GM19397 (cell line): Measurements from ENCODE around the gene SLC35F3.

Experiments
- ATAC-seq: cut with Tn5 transposase; IDR thresholded peaks from one replicate; pipeline ENCODE4 v1.9.1; 2021; ENCODE audit warnings: mild to moderate bottlenecking, moderate library complexity; ENCODE audit not compliant: unreplicated experiment

SLC35F3 gene

DNA sequence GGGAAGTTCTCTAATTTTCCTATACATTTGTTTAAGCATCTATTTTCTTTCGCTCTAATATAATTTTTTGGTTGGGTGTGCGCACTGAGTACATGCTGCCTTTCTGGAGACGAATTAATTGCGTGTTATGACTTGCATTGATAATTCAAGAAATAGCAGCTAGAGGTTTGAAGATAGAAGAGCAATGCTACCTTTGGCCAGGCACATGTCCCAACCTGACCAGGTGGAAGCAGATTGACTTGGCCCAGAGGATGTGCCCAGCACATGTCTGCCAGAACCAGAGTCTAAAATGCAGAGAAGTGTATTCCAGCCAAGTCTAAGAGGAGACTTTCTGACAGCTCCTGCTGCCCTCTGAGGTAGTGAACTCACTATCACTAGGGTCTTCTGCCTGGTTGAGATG lies 114.3 kb downstream of the SLC35F3 start:
- ATAC-seq: no peak

DNA sequence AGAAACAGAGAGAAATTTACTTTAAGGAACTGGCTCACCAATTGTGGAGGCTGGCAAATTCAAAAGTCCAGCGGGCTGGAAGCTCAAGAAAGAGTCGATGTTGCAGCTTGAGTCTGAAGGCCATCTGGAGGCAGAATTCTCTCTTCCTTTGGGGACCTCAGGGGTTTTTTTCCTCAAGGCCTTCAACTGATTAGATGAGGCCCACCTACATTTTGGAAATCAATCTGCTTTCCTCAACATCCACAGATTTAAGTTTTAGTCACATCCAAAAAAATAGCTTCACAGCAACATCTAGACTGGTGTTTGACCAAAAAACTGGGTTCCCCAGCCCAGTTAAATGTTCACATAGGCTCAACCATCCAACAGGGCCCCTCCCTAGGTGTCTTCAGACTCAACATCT lies 114.9 kb downstream of the SLC35F3 start:
- ATAC-seq: no peak

DNA sequence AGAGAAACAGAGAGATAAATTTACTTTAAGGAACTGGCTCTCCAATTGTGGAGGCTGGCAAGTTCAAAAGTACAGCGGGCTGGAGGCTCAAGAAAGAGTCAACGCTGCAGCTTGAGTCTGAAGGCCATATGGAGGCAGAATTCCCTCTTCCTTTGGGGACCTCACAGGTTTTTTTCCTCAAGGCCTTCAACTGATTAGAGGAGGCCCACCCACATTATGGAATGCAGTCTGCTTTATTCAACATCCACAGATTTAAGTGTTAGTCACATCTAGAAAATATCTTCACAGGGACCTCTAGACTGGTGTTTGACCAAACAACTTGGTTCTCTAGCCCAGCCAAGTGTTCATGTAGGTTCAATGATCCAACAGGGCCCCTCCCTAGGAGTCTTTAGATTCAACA lies 117.8 kb downstream of the SLC35F3 start:
- no peak for ATAC-seq

DNA sequence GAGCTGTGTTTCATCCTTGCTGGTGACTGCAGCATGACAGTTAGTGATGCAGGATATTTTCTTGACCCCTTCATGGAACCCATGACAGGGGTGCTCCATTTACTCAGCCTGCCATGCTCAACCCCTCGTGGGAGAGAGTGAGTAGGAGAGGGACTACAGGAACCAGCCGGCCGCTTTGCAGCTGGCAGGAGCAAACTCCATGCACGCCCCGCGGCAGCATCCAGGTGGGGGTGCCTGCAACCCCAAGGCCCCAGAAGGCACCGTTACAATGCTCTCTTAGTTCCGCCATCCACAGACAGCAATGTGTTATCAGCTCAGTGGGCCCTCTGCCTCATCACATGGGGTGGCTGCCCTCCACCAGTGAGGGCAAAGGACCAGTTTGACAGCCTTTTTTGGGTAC lies 135.1 kb downstream of the SLC35F3 start:
- ATAC-seq: no peak

DNA sequence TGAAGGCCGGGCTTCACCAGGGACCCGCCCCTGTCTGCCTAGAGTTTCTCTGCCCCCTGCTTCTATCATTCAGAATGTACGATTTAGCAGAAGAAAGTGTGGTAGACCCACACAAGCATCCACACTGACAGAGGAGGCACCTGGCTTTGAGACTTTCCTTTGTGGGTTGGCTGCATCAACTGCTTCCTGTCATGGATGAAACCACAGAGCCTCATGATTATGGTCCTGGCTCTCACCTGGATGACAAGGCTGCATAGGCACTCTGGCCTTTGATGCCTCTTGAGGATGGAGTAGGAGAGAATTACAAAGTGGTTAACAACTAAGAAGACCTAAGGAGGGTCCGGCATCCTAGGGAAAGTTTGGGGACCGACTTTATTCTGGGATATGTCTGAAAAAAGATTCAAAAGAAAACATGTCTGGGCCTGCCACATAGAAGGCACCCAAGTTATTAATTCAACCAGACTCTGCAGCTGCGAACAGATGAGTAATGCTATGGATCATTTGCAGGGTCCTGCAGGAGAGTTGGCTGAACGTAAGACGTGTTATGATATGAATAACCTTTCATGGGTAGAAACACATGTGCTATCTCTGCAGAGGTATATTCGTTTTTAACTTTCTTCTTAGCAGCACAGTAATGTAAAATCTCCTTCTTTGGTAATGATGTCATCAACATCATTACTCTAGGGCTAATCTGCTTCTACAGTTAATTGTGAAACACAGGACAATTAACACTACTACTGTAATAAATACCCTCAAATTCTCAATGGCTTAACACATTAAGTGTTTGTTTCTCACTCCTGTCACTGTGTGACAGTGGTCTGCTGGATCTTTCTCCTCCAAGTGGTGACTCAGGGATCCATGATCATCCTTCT lies 136.2 kb downstream of the SLC35F3 start:
- ATAC-seq: no peak

DNA sequence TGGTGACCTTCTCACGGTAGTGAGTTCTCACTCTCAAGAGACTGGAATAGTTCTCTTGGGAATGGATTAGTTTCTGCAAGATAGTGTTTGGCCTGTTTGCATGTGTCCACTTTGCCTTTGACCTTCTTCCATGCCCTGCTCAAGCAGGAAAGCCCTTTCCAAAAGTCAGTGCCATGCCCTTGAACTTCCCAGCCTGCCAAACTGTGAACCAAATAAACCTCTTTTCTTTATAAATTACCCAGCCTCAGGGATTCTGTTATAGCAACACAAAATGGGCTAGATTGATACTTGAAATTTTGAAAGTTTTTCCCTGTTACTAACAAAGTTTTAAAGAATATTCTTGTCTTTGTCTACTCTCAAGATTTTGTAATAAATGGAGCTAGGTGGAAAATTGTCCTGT lies 139.6 kb downstream of the SLC35F3 start:
- no peak for ATAC-seq

DNA sequence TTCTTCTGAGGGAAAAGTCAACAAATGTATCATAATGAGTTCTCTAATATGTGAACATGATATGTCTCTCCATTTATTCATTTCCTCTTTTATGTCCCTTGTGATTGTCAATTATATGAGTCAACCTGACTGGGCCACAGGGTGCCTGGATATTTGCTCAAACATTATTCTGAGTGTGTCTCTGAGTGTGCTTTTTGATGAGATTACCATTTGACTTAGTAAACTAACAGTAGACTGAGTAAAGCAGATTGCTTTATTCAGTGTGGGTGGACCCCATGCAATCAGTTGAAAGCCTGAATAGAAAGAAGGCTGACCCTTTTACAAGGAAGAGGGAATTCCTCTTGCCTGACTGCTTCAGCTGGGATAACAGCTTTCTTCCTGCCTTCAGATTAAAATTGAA lies 142.6 kb downstream of the SLC35F3 start:
- no peak for ATAC-seq

DNA sequence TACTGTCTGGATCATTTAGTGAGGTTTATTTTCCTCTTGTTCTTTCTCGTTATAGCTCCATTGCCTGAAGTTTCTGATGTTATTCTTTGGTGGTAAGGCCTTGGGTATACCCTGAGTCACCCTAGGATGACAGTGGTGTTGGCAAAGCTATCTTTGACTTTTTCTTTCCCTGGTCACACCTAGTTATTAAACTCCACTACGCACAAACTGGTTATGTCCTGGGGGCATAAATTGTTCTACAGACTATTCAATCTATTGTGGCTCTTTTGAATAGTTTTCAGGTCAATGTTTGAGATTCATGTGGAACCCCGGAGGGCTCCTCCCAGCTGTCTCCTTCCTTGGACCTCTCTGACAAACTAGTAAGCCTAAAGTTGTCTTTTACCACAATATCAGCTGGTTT lies 157.7 kb downstream of the SLC35F3 start:
- no peak for ATAC-seq

DNA sequence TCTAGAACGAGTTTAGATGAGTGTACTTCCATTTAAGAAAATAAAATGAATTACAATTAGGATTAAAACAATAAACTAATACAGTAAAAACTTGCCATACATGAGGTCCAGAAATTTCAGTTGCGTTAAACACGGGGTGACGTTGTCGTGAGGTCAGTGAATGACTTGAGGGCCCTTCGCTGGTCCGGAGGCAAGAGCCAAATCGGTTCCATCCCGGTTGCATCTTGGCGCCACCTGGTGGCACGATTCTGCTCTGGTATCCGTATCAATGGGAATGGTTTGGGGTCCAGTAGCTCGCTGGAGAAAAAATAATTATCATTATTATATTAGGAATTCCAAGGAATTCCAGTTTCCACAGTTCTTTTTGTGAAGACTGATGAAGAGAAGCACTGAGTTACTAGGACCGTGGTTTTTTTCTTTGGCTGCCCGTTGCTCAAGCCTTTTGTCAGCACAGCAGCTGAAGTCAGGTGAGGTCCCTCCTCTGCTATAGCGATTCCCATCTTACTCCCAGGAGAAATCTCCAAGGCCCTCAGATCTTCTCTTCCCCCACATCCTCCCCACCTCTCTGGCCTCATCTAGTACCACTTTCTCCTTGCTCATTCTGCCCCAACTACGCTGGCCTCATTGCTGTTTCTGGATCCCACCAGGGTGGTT lies 161.4 kb downstream of the SLC35F3 start:
- no peak for ATAC-seq

DNA sequence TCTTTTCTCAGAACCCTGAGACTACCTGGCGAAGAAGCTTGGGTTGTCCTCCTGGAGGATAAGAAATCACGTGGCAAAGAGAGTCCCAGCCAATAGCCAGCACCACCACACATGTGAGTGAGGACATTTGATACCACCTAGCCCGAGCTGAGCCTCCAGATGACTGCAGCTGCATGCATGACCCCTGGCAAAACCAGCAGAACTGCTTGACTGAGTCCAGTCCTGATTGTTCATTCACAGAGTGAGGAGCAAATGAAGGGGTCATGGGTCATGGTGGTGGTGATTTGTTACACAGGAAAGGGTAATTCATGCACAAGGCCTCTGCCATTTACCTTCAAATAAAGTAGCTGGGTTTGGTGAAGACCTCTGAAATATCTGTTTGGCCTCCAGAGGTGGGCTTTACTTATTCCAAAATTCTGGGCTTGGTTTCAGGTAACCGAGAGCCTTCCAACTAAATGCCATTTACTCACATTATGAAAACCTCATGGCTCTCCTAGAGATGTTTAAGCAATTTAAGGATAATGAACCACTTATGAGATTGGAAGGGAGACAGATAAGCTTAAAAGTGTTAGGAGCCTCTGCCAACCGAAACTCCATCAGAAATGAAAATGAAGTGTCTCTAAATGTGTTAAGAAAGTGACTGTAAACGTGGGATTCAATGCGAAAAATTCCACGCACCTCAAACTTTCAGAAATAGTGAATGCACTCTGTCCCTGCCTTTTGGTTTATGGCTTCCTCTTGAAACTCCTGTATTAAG lies 163.3 kb downstream of the SLC35F3 start:
- ATAC-seq: no peak

DNA sequence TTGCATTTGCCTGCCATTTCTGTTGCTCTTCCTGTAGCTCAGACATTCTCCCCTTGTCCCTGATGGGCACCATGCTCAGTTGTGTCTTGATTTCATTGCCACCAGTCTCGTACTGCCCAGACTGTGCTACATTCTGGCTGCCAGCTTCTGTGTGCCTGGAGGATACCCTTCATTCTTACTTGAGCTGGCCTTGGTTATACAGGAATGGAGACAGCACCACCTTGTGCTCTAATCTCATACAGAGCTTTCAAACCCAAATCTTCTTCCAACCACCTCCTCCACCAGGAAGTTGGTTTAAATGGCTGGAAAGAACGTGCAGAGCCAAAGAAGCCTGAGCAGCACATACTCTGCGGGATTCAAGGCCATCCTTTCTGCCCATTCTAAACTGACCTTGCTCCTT lies 165.3 kb downstream of the SLC35F3 start:
- no peak for ATAC-seq

DNA sequence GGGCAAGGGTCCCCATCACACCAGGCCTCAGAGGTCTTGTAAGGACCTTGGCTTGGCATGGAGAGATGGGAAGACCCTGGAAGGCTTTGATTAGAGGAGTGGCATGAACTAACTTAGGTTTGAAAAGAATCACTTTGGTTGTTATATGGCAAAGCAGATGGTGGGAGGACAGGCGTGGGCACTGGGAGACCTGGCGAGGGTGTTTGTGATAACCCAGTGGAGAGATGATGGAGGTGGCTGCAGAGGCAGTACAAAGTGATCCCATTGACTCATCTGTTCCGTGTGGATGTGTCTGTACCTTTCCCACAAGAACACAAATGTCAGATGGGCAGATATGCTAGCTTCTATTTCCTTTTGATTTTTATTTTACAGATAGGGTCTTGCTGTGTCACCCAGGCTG lies 168.3 kb downstream of the SLC35F3 start:
- no peak for ATAC-seq

DNA sequence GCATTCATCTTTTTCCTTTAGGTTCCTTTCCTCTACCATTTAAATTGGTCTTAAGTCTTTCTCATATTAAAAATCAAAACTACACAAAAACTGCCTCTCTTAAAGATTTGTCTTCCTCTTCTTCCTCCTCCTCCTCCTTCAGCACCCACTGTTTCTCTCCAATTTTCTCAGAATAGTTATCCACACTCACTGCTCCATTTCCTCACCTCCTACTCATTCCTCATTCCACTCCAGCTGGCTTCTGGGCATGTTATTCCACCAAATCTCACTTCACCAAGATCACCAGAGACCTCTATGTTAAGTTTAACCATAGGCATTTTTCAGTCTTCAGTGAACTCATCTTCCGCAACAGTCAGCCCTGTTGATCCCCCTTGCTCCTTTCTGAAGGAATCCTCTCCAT lies 173.7 kb downstream of the SLC35F3 start:
- no peak for ATAC-seq

DNA sequence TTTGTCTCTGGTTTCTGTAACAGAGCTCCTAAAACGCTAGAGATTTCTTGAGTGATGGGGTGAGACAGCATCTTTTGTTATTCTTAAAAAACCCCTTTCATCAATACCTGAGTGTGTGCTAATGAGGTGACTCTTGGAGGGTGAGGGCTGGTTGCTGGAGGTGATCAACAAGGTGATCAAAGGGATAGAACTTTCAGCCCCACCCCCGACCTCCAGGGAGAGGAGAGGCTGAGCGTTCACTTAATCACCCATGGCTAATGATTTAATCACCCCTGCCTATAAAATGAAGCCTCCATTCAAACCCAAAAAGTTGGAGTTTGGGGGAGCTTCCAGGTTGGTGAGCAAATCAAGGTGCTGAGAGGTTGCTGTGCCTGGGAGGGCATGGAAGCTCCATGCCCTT lies 175.4 kb downstream of the SLC35F3 start:
- ATAC-seq: no peak

DNA sequence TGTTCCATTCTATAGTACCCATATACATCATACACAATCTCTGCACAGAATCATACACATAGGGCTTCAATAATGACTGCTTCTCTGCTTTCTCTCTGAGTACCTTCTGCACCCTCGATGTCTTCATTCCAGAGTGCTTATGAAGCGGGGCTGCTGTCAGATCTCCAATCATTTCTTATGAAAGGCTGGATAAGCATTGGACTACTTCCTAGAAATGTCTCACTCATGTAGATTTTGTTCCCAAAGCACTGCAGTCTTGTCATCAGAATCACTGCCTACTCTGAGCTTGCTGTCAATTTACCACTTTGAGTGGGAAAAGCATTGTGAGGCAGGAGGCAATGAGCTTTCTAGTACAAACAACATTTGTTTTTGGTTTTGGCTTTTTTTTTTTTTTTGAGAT lies 179.0 kb downstream of the SLC35F3 start:
- no peak for ATAC-seq

DNA sequence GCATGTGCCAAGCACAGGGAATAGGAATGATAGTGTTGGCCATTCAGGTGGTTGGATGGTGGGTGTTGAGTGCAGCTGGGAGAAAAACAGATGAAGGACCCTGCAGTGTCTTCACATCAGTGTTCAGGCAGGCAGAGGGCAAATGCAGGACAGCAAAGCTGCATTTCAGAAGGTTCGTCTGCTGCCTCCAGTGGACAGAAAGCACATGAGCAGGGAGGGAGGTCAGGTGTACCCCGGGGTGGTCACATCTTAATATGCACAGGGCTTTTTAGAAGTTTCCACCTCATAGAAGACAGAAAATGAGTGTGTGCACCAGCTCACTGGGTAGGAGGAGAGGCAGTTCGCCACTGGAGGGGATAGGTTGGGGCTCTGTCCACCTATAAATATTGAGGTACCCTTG lies 184.9 kb downstream of the SLC35F3 start:
- no peak for ATAC-seq

DNA sequence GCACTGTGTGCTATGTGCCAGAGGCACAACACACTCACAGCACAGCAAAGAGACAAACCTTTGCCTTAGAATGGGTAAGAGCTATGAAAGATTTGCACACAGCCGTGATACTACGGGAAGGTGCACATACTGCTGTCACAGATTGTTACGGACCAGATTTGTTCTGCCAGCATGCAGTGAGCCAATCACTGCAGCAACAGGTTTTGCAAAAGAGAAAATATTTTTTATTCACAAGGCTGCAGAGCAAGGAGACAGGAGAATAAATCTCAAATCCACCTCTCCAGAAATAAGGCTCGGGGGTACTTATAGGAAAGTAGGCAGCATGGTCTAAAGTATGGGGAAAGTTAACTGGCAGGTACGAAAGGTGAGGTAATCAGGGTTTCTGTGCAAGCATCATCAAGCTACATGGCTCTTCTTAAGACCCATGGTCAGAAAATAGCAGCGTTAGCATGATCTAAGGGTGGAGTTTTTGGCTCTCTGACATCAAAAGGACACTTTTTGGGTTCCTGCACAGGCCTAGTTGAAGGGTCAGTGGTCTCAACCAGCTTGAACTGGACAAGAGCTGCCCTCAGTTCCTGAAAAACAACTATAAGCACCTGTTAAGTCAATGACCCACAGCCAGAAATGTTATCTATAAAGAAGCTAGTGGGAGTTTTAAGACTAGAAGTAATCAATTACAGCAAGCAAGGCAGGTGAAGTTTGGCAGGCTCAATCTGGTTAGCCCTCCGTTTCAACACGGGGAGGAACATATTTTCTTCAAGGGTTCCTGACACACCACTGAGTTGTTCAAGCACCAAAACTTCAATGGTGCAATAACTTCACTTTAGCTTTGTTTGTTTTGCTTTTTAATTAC lies 186.0 kb downstream of the SLC35F3 start:
- no peak for ATAC-seq

DNA sequence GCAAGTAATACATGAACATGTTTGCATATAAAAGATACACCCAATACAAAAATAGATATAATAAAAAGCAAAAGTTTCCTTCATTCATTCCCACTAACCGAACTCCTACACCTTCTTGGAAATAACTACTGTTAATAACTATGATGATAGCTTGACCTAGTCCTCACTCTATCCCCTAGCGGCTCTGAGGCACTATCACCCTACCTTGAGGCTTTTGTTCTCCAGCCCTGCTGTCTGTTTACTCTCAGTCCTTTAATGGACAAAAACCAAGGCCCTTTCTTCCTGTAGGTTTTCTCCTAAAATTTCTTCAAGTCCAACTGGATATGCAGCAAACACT lies 186.6 kb downstream of the SLC35F3 start:
- no peak for ATAC-seq

DNA sequence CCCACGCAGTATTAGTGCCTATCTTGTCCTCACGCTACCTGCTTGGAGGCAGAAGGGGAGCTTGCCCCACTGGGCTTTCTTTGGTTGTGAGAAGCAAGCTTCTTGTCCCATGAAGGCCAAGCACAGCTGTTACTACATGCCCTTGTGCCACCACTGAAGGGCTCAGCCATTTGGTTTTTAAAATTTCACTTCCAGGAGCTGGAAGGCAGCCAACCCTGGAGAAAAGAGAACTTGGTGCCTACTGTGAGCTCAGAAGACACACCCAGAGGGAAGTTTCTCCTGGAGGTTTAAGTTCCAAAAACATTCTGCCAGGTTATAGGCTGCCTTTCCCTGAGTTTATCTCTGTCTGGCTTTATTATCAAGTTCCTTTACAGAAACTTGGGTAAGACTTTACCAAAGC lies 187.4 kb downstream of the SLC35F3 start:
- no peak for ATAC-seq

DNA sequence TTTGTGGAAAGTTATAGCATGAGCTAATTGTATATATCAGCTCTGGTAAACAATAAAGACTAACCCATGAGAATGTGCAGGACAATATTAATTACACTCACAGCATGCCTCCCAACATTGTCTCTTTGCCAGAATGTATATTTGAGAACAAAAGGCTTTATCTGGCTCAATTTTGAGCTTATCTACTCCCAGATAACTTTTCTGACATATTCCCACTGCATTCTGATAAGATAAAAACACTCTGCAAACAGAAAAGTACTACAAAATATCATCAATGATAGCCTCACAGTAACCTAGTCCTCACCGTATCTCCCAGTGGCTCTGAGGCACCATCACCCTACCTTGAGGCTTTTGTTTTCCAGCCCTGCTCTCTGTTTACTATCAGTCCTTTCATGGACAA lies 188.6 kb downstream of the SLC35F3 start:
- ATAC-seq: no peak

DNA sequence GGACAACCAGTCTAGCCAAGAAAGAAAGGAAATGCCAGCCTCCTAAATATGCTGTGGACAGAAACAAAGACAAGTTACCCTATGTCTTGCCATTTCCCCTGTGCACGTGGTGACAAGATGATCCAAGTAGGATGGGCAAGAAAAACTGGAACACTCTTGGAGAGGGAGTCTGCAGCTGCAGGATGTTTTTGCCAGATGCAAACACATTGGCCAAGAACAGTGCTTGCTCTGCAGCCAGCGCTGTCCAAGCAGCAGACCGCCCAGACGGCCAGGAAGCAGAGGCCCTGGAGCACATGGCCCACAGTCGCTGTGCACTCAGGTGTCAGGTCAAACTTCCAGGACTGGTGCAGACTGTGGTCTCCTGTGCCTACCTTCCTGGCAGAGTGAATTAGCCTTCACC lies 189.3 kb downstream of the SLC35F3 start:
- no peak for ATAC-seq
